A549 (cell line): Measurements from ENCODE around the gene ALPK3.

Experiments used
- EP300 ChIP-seq, 2 experiments: fragments of >200 bp; sonication (Bioruptor Twin); formaldehyde crosslinking; IDR thresholded peaks; 2 replicates in 1 of 2; 3 replicates in 1 of 2; pipeline ENCODE4 v1.6.1; 2016 to 2017
- MAFK ChIP-seq: fragments of 450-650 bp; IDR thresholded peaks from 2 replicates; pipeline ENCODE4 v1.6.1; 2014; ENCODE audit not compliant: partially characterized antibody
- SMC3 ChIP-seq: fragments of >200 bp; sonication (Bioruptor Twin); formaldehyde crosslinking; IDR thresholded peaks from 3 replicates; pipeline ENCODE4 v1.6.1; 2018; ENCODE audit warnings: inconsistent platforms
- ZFP36 ChIP-seq: fragments of 450-650 bp; IDR thresholded peaks from 2 replicates; pipeline ENCODE4 v1.6.1; 2014; ENCODE audit warnings: borderline replicate concordance; ENCODE audit not compliant: partially characterized antibody
- TF ChIP-seq, protein P1 (sequence below): IDR thresholded peaks from 2 replicates; pipeline ENCODE4 v1.6.1; 2012

DNA sequence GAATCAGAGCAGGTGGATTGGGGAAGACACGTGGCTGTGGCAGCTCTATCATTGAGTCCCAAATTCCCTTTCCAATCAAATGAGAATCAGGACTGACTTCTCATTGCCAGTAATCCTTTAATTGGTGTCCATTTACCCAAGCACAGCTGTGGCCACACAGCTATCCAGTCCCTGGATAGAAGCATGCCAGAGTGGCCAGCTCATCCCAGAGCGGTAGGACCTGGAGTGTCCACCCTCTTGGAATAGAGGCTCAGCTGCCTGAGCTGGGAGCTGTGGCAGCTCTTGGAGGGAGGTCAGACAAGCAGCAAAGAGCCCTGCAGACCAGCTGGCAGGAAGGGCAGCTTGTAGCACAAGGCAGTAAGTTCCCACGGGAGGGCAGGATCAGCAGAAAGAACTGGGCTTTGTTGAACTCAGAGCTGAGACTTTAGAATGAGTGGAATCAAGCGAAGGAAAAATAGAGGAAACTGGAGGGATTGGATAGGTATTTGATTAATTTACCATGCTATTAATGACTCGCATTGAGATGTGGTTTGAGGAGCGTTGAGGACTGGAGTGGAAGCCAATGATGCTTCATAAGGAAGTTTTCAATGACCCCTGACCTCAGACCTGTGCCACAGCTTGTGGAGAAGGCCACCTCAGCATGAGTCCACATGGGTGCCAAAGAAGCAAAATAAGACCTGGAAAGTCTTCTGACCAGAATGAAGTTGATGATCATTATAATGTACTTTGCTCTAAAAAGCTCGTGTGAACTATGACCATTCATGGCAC lies 6.9 kb upstream of the ALPK3 start:
- TF ChIP-seq EP300 (IDR thresholded peaks at IDR 0.05) (no peak), MAFK (no peak), SMC3 (no peak), ZFP36 (no peak)
- TF ChIP-seq, protein P1, sequence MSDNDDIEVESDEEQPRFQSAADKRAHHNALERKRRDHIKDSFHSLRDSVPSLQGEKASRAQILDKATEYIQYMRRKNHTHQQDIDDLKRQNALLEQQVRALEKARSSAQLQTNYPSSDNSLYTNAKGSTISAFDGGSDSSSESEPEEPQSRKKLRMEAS: no peak
